Esophagus muscularis mucosa (tissue), 4 donors: ENCODE results near the gene GFPT1.
A peak's percentile ranks its signal among the peaks of the same experiment; 100 is the strongest.

Experiments used
- EP300 ChIP-seq: sonication (generic); formaldehyde crosslinking; IDR thresholded peaks from one replicate; pipeline ENCODE4 v1.6.1; 2017; ENCODE audit warnings: antibody characterized with exemption
- POLR2A ChIP-seq: fragments of 450-650 bp; IDR thresholded peaks from one replicate; pipeline ENCODE4 v1.6.1; 2017; ENCODE audit warnings: antibody characterized with exemption, moderate library complexity, mild to moderate bottlenecking, low read depth
- TF ChIP-seq, protein P1 (sequence below), 3 experiments: fragments of 200-600 bp in 2 of 3; fragments of 450-650 bp in 1 of 3; sonication (generic) in 2 of 3; IDR thresholded peaks; one replicate each; pipeline ENCODE4 v1.5.1; 2017 to 2019; ENCODE audit warnings: antibody characterized with exemption in 3 of 3, mild to moderate bottlenecking in 2 of 3, moderate library complexity in 1 of 3

- TF ChIP-seq, protein P1, sequence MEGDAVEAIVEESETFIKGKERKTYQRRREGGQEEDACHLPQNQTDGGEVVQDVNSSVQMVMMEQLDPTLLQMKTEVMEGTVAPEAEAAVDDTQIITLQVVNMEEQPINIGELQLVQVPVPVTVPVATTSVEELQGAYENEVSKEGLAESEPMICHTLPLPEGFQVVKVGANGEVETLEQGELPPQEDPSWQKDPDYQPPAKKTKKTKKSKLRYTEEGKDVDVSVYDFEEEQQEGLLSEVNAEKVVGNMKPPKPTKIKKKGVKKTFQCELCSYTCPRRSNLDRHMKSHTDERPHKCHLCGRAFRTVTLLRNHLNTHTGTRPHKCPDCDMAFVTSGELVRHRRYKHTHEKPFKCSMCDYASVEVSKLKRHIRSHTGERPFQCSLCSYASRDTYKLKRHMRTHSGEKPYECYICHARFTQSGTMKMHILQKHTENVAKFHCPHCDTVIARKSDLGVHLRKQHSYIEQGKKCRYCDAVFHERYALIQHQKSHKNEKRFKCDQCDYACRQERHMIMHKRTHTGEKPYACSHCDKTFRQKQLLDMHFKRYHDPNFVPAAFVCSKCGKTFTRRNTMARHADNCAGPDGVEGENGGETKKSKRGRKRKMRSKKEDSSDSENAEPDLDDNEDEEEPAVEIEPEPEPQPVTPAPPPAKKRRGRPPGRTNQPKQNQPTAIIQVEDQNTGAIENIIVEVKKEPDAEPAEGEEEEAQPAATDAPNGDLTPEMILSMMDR (IDR thresholded peaks at IDR 0.05): peak in 1 of 3 experiments; percentile 6
- TF ChIP-seq POLR2A: no peak
- no peak for TF ChIP-seq EP300
These were observed 49.5 kb upstream of the GFPT1 start for GRCh38 chr2:69436596-69436937.
